HG03097 (cell line): ENCODE measurements around the gene TMEM131.
"Not testable (repeated sequence)": the region's sequence is repeated elsewhere in the genome, so short reads cannot be mapped to it uniquely, and the experiment has no call there.

Experiments
- ATAC-seq: cut with Tn5 transposase; IDR thresholded peaks from one replicate; pipeline ENCODE4 v1.9.1; 2021; ENCODE audit not compliant: unreplicated experiment, low FRiP score

Gene TMEM131

DNA sequence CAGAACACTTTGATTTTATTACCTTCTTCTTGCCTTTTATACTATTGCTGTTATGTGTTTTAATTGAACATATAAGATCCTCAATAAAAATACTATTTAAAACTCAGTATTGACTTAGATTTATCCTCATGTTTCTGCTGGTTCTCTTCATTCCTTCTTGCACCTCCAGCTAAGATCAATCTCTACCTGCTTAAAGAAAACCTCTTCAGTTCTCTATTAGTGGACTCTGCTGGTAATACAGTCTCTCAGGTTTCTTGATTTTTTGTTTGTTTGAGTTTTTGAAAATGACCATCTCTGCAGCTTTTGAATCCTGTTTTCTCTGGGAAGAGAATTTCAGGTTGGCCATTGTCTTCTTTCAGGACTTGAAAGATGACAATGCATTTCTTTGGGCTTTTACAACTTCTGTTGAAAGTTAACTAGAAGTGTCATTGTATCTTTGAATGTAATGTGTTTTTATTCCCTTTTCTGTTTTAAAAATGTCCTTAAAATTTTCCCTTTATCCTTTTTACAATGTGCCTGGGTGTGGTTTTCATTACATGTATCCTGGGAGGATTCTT lies 29.8 kb upstream of the TMEM131 start:
- ATAC-seq = no peak

DNA sequence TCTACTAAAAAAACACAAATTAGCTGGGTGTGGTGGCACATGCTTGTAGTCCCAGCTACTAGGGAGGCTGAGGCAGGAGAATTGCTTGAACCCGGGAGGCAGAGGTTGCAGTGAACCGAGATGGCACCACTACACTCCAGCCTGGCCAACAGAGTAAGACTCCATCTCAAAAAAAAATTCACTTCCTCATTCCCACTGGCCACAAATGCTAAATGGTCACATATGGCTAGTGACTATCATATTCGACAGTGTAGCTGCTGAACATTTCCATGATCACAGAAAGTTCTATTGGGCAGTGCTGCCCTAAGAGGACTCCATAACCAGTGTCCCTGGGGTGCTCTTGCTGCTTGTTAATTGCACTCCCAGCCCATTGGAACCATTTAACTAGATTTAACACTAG lies 26.3 kb upstream of the TMEM131 start:
- ATAC-seq = not testable (repeated sequence)

DNA sequence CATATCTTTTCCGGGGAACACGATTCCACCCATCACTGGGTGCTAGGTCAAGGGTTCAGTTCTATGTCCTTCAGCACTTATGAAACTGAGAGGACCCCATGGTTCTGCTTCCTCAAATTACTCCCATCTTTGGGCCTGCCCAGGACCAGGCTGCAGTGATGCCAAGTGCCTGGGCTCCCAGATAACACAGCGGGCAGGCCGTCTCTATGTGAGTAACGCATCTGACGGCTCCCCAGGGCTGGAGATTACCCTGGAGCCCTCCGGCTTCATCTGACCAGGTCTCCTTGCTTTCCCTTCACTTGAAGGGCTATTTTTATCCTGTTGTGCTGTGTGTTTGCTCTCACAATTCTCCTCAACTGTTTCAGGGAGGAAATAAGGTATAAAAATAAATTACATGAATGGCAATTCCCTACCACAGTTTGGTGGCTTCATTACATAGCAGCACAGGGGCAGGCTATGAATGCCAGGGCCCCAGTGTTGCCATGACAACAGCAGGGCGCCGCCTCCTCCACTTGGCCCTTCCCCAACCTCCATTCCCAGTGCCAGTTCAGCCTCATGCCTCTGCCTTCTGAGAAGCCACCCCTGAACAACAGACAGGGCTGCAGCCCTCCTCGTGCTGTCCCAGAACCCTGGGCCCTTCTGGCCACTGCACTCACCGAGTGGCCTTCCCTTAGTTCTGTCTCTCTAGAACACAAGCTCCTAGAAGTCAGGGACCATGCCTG lies 25.4 kb upstream of the TMEM131 start:
- ATAC-seq = no peak

DNA sequence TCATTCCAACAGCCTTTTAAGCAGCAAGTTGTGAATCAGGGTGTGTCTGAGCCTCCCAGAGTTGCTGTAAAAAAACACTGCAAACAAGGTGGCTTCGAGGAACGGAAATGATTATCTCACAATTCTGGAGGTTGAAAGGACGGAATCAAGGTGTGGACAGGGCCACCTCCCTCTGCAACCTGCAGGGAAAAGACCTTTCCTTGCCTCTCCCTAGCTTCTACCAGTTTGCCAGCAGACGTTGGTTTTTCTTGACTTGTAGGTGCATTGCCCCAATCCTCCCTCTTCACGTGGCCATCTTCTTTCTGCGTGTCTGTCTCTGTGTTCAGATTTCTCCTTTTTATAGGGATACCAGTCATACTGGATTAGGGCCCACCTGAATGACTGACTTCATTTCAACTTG lies 24.8 kb upstream of the TMEM131 start:
- no peak for ATAC-seq

DNA sequence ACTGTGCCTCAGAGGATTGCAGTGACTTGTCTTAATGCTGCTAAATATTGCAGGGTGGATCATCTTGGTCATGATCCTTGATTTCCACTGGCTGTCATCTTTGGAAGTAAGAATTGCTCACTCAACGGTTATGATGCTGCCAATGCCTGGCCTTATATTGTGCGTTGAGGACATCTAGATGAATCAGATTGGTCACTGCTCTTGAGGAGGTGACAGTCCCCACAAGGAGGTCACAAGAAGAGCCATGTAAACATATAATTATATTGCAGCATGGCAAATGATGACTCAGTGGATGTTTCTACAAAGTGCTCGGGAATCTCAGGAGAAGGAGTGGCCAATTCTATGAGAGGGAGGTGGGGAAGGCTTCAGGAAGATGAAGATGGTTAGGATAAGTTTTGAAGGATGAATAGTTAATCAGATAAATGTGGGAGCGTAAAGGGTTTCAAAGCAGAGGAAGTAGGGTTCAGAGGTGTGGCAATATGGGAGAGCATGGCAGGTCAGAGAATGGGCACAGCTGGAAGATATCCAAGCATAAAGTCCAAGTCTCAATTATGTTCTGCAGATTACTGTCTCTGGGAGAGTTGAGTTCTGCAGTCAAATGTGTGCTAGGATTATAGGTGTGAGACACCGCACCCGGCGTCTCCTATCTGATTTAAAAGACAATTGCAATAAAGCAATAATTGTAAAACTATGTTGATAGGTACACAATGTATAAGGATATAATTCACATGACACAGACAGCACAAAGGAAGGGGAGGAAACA lies 21.3 kb upstream of the TMEM131 start:
- ATAC-seq = no peak

DNA sequence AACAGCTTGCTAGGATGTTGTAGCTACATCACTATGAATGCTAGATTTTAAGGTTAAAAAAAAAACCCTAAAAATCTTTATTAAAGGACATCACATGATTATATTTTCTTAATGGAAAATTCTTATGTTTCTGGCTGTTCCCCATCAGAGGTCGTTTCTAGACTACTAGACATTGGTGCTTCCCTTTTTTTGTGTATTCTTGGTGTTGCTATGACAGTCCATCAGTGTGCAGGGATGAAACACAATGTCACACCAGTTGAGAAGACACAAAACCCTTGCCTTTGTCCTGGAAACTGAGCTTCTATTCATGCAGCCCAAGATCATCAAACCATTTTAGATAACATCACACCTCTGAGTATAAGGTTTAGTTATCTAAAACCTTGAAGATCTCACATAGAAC lies 19.9 kb upstream of the TMEM131 start:
- ATAC-seq = no peak

DNA sequence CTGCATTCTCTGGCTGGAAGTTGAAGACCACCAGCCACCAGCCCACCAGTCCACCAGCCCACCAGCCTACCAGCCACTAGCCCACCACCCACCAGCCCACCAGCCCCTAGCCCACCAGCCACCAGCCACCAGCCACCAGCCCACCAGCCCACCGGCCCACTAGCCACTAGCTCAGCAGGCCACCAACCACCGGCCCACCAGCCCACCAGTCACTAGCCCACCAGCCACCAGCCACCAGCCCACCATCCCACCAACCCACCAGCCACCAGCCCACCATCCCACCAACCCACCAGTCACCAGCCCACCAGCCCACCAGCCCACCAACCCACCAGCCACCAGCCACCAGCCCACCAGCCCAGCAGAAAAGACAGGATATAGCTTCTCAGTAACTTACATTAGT lies 18.6 kb upstream of the TMEM131 start:
- ATAC-seq = no peak

DNA sequence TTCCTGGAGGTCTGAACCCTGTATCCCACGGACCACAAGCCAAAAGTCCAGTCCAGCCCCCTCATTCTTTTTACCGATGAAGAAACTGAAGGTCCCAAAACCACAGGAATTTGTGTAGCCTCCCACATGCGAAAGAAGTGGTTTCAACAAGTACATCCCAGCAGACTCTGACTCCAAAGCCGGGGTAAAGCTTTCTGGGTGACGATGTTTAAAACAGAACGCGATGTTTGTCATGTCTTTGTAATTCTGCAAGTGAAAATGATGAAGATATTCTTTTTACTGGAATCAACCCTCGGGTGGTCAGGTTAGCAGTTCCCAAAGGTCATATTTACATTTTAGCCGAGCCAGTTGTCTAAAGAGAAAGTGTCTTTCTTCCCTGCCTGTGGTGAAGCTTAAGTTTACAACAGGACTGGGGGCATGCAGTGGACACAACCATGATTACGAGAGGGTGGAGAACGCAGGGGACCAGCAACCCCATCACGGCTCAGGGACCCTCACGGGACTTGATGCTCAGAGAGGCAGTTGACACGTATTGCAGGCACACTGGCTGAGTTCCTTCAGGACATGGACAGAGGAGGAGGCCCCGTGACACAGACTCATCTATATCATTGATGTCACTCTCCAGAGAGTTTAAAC lies 17.8 kb upstream of the TMEM131 start:
- no peak for ATAC-seq

DNA sequence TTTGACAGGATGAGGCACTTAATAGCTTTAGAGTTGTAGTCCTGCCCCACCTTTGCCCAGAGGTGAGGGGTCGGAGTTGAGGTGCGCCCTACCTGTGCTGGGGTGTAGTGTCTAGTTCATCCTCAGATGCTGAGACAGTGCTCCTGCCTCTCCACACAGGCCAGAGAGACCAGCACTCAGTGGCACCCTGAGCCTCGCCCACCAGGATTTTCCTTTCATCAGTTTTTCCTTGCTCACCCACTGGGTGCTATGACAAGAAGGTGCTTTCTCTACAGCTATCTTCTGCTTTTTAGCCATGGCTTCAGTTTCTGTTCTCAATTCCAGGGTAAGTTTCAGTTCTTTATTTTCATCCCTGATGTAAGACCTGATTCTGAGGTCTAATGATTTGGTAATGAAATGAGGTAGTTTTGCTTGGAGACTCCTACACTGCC lies 16.8 kb upstream of the TMEM131 start:
- ATAC-seq = peak; percentile 62

DNA sequence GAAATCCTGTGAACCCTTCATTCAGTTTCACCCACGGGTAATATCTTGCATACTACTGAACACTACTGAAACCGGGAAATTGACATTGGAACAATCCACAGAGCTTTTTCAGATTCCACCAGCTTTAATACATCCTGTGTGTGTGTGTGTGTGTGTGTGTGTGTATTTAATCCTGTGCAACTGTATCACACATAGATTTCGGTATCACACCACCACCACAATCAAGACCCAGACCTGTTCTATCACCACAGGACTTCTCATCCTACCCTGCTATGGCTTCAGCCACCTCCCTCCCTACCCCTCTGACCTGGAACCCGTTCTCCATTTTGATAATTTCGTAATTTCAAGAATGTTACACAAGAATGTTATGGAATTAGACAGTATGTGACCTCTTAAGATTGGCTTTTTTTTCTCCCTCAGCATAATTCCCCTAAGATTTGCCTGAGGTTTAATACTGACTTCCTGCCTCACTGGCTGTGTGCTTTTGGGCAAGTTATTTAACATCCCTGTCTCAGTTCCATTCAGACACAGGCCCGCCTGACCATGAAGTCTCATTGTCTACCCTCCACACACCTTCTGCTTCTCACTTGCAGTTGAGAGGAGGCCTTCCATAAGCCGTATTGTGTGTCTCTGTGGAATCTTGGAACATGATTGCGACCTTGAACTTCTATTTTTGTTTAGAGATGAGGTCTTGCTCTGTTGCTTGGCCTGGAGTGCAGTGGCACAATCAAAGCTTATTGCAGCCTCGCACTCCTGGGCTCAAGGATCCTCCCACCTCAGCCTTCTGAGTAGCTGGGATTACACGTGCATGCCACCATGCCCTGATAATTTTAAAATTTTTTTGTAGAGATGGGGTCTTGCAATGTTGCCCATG lies 14.4 kb upstream of the TMEM131 start:
- ATAC-seq = no peak

DNA sequence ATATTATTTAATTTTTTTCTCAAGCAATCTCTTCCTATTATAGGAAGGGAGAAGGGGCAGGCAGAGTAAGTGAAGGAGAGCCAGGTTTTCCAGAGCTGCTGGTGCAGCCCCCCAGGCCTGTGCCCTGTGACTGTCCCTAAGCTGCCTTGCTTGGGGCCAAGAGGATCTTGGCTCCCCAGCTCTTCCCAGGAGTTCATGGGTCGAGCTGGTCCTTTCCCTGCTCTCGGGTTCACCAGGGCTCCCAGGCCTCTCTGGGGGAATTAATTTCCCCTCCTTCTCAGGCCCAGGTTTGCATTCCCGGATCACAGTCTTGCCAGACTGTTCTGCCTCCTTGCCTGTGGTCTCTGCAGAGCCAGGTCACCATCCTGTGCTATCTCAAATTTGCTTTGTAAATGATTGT lies 12.7 kb upstream of the TMEM131 start:
- ATAC-seq = no peak

DNA sequence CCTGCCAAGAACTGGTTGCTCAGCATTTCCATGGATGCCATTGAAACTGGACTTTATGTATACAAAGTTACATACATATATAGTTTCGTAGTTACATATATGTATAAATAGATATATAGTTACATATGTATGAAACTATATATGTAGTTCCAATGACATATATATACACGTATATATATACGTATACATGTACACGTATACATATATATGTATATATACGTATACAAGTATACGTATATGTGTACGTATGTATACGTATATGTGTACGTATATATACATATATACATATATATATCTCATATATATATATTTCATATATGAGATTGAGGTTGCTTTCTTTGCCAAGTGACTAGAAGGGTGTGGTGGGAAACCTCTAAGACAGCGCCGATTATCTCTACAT lies 10.6 kb upstream of the TMEM131 start:
- no peak for ATAC-seq

DNA sequence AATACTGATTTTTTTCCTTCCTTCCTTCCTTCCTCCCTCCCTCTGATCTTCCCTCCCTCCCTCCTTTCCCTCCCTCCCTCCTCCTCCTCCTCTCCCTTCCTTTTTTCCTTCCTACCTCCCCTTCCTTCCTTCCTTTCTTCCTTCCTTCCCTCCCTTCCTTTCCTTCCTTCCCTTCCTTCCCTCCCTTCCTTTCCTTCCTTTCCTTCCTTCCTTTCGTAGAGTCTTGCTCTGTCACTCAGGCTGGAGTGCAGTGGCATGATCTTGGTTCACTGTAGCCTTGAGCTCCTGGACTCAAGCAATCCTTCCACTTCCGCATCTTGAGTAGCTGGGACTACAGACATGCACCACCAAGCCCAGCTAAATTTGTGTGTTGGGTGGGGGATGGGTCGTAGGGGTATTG lies 8.9 kb upstream of the TMEM131 start:
- ATAC-seq = no peak

DNA sequence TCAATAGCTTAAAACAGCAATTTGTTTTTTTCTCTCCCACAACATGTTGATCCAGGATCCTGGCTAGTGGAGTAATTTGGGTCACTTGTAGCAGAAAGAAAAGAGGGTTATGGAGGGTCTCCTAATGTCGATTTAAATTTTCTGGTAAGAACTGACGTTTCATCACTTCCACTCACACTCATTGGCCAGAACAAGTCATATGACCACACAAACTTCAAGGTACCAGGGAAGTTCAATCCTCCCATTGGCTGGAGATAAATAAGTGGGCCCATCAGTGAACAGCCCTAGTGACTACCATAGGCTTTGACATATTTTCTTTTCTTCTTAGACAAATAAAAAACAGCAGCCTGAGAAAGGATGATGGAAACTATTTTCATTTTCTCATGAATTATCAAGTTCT lies 8.3 kb upstream of the TMEM131 start:
- no peak for ATAC-seq

DNA sequence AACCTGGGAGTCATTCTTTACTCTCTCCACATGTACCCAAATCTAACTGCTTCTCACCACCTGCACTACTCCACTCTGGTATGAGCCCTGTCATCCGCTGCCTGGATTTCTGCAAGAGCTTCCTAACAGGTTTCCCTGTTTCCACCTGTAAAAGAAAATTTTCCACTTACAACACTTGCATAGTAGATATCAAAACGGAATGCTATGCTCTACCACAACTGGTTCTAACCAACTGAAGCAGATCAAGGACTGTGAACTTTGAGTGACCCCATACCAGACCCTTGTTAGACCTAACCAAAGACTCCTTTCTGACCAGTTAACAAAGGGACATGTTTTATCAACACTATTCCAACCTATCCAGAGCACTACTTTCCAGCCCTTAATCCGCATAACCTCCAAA lies 3.8 kb upstream of the TMEM131 start:
- ATAC-seq = no peak

DNA sequence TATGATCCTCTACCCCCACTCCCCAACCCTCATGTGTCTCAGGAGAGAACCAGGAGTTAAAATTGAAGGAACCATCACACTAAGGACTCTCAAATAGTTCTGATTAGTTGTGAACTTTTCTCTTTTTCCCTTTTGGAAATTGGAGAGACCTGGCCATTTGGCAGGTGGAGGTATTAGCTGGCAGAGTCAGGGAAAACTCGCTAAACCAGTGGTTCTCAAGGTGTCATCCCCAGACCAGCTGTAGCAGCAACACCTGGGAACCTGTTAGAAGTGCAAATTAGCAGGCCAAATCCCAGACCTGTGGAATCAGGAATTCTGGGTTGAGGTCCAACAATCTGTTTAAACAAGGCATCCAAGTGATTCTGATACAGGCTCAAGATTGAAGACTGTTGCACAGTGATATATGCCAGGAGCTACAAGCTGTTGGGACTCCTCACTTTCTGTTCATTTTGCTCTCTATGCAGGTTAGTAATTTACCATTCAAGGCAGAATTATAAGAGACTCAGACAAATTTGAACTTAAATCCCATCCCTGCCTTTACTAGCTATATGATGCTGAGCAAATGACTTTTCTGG lies 2.8 kb upstream of the TMEM131 start:
- ATAC-seq = no peak

DNA sequence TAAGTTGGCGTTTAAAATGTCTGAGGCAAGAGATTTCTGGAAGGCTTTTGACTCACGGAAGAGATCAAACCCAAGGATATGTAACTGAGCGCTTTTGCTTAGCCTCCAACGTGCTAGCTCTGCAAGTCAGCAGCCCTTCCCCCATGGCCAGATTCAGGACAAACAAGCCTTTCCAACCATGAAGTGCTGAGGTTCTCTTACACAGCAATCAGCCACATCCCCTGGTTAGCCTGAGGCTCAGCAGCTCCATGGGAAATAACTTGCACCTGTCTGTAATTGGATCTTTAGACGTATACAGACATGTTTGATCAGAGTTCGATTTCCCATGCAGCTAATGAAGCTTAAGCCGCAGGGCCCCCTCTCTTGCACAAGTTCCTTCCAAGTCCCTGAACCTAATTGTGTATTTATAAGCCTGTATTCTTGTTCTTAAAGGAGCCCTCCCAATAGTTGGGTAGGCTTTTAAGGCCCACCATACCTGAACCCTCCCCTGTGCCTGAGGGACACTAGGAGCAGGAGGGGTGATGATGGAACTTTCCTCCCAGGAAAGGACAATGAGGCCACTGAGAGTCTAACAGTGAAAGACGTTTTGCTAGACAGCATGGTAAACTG lies 2.1 kb upstream of the TMEM131 start:
- no peak for ATAC-seq

DNA sequence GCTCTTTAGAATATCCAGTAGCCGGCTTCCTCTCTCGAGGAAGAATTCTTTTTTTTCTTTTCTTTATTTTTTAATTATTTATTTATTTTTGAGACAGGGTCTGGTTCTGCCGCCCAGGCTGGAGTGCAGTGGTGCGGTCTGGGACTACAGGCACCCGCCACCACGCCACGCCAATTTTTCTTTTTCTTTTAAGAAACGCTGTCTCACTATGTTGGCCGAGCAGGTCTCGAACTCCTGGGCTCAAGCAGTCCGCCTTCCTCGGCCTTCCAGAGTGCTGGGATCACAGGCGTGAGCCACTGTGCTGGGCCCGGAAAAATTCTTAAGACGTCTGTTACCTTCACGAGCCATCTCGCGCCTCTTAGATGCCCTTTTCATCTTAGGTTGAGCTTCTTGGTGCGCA lies 931 bp upstream of the TMEM131 start:
- no peak for ATAC-seq

DNA sequence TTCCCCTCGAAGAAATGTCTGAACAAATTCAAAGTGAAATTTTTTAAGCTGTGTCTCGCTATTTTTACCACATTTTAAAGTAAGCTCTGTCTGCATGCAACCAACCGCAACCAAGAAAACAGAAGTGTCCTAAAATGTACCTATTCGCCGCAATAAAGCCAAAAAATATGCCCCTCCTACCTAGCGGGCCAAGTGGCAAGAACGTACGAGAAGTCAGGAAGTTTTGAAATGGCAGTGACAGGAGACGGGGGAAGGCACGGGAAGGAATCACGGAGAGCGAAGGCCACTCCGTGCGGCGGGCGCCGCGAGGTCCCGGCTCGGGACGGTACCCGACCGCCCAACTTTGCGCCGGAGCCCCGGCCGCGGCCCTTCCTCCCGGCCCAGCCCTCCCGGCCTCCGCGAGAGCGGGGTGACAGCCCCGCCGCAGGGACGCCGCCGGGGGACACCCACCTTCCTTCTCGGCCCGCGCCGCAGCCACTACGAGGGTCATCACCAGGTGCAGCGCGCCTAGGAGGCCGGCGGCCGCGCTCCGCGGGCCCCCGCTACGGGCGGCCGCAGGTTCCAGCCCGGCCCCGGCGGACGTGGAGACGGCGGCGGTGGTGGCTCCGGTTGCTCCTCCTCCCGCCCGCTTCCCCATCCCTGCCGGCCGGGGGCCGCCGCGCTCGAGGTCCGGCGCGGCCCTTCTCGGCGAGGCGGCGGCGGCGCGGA lies 568 bp downstream of the TMEM131 start:
- ATAC-seq = peak; percentile 38
